Activated CD4-positive, alpha-beta T cell treated with anti-CD3 and anti-CD28 coated beads, Interleukin-2, amount 50 U/mL, for 48 hours (primary cell): ENCODE data around the gene GDI1.

Experiments used
- DNase-seq, 2 experiments: peaks; one replicate each; pipeline ENCODE4 v3.0.0-alpha.2; 2020

GDI1 gene

DNA sequence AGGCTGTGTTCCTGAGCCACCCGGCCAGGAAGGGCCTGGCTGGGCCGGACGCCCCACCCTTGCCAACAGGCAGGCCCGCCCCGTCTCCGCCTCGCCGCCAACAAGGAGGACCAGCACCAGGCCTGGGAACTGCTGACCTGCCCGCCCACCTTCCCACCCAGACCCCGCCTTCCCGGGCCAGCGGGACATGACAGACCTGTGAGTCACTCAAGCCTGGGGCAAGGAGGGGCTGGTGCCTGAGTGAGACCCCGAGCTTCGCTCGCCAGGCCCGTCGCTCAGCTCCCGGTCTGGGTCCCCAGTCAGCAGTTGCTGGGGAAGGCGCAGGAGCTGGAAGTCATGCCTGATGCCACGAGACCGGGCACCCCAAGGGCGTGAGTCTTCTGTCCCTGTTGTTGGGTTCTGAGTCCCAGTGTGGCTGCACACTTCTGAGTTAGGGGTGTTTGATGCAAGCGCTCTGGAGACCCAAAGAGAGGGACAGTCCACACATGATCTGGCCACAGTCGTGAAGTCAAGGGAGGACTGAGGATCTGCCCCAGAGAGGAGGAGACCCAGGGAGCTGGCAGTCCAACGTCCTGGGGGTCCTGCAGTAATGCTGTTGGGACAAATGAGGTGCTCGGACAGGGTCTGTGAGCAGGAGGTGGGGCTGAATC is 27.6 kb upstream of the GDI1 start, which contains the start of gene DNASE1L1:
DNASE1L1 (minus strand) TSS at position 33 of the 650 bp plus-strand sequence. CDS start 3,686 bp downstream, outside the sequence.
- peak in 1 of 2 experiments; percentile 49 for DNase-seq

GRCh38 chrX:154411981-154412340 is 25.0 kb upstream of the GDI1 start:
- DNase-seq, result peak; percentile 65 to 73

DNA sequence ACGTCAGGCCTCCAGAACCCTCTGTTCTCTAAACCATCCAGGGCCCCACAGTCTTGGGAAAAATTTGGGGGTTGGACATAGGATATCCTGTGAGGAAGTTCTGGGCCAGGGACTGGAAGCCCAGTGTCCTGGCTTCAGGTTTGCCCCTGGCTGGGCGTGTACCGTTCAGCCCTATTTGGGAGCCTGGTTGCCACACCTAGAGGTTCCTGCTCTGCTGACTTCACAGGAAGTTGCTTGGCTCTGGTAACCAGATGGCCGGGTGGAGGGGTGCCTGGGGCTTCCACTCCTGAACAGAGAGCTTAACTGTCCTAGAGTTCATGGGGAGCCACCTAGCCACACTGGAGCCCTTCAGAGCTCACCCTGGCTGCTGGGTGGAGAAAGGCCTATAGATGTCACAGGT is 24.5 kb upstream of the GDI1 start:
- DNase-seq, result peak in 1 of 2 experiments; percentile 32

- DNase-seq, result no peak
These were observed 23.8 kb upstream of the GDI1 start for GRCh38 chrX:154413142-154413541.

DNA sequence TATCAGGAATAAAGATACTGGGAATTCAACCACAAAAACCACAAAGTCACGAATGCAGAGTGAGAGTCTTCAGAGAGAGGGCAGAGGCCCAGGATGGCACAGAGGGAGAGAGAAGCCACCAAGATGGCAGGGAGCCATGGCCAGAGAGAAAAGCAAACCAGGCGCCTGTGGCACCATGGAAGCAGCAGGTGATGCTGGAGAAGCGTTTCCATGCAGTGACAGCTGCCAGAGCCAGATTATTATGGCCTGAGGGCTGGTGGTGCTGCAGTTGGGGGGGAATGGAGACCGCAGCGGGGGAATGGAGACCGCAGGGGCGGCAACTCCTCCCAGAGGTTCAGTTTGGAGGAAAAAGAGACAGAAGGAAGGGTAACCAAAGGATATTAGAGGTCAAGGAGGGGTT is 19.8 kb upstream of the GDI1 start:
- no peak for DNase-seq

DNA sequence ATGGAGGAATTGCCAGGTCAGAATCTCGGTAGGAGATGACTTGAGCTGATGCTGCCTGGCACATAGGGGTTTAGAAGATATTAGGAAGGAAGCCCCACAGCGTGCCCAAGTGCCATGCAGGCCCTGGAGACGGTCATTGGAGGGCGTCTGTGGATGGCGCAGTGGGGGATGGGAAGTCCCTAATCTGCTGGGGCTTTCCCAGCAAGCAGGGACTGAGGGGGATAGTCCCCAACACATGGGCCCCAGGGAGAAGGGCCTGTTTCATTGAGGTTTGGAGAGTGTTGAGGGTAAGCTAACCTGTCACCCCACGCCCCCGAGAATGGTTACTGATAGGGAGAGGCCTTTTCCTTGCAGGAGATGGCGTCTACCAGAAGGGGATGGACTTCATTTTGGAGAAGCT is 17.8 kb upstream of the GDI1 start:
- no peak for DNase-seq

- no peak for DNase-seq
These were observed 17.1 kb upstream of the GDI1 start for GRCh38 chrX:154419688-154420401.

GRCh38 chrX:154420402-154420756 is 16.6 kb upstream of the GDI1 start:
- DNase-seq, result no peak

DNA sequence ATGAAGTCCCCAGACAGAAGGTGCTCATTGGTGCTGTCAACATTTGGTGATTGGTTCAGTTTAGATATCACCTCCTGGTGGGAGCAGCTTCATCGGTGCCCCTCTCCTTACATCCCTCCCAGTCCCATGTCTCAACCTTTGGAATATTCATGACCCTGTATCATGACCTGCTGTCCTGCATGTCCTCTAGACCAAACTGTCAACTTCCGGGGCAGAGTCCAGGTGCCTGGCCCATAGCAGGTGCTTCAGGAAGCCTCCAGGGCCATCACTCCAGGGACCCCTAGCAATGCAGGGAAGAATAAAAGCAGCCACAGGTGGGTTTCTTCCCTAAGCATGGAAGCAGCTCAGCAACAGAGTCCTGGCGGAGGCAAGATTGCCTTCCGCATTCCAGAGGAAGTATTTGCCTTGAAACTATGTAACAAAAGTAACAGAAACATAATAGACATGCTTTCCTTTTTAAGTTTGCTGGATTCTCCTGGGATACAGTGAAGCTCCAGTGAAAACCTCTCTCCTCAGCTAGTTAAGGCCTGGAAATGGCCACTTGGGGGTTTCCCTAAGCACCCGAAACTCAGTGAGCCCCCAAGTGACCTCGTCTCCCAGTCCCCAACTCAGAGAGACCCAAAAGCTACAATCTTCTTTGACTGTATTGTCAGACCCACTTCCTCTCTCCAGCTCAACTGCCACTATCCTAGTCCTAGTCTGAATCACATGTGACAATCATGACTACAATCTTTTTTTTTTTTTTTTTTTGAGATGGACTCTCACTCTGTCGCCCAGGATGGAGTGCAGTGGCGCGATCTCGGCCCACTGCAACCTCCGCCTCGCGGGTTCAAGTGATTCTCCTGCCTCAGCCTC is 9.8 kb upstream of the GDI1 start:
- DNase-seq, result no peak

GRCh38 chrX:154428176-154429171 is 8.5 kb upstream of the GDI1 start, which contains the start of gene ATP6AP1:
ATP6AP1 (plus strand) TSS chrX:154428677; CDS start chrX:154428693, 16 bp downstream.
- peak; percentile 86 to 90 for DNase-seq

DNA sequence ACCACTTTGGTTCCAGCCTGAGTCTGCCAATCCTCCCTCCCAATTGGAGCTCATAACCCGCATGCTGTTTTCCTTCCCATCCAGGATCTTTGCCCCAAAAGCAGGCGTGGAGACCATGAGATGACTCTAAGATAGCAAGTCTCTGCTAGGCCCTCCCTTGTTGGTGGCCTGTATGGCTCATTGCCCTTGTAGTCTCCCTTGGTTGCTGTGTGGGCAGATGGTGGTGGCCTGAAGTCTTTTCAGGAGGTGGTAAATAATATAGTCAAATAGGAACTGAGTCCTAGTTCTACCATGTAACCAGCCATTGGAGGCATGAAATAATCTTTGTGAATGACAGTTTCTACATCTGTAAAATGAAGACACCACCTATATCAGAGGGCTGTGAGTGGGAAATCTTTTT is 7.2 kb upstream of the GDI1 start:
- no peak for DNase-seq

- DNase-seq, result no peak
These were observed 6.5 kb upstream of the GDI1 start for GRCh38 chrX:154430479-154430878.

DNA sequence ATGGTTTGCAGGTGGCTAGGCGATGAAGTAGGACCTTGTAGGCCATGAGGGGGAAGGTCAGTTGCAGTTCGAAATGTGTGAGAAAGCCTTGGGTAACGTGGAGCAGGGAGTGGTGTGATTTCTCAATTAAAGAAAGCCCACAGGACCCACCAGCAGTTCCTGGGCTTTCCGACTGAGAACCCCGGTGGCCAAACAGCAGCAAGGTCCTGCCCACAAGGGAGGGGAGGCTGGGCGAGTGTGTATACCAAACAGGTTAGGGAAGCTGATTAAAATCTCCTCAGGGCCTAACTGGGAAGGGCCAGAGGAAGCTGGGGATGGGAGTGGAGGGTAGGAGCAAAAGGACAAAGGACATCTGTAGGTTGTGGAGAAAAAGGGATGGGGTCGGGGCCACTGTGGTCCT is 6.0 kb upstream of the GDI1 start:
- DNase-seq, result no peak

GRCh38 chrX:154431341-154431740 is 5.6 kb upstream of the GDI1 start:
- no peak for DNase-seq

DNA sequence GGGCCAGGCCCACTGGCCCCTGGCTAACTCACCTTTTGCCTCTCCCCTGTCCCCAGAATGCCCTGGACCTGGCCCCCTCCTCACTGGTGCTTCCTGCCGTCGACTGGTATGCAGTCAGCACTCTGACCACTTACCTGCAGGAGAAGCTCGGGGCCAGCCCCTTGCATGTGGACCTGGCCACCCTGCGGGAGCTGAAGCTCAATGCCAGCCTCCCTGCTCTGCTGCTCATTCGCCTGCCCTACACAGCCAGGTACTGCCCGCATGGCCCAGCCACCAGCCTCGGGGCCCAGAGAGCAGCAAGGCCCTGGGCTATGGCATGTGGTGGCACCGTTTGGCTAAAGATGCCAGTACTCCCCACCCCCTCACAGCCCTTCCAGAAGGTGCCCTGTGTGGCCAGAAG is 4.7 kb upstream of the GDI1 start:
- no peak for DNase-seq

- no peak for DNase-seq
These were observed 3.3 kb upstream of the GDI1 start for GRCh38 chrX:154433605-154434004.

- DNase-seq, result no peak
These were observed 2.4 kb upstream of the GDI1 start for GRCh38 chrX:154434394-154435168.

DNA sequence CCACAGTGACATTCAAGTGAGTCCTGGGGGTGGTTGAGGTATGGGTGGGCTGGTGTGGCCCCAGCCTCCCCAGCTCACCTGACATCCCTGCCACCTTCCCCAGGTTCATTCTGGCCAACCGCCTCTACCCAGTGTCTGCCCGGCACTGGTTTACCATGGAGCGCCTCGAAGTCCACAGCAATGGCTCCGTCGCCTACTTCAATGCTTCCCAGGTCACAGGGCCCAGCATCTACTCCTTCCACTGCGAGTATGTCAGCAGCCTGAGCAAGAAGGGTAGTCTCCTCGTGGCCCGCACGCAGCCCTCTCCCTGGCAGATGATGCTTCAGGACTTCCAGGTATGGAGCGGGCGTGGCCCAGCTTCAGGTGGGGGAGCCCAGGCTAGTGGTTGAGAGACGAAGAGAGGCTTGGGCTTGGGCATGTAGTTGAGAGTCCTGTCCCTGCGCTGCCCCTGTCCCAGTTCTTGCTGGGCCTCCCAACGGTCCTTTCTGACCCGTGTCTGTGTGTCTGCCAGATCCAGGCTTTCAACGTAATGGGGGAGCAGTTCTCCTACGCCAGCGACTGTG is 1.7 kb upstream of the GDI1 start:
- DNase-seq, result no peak

DNA sequence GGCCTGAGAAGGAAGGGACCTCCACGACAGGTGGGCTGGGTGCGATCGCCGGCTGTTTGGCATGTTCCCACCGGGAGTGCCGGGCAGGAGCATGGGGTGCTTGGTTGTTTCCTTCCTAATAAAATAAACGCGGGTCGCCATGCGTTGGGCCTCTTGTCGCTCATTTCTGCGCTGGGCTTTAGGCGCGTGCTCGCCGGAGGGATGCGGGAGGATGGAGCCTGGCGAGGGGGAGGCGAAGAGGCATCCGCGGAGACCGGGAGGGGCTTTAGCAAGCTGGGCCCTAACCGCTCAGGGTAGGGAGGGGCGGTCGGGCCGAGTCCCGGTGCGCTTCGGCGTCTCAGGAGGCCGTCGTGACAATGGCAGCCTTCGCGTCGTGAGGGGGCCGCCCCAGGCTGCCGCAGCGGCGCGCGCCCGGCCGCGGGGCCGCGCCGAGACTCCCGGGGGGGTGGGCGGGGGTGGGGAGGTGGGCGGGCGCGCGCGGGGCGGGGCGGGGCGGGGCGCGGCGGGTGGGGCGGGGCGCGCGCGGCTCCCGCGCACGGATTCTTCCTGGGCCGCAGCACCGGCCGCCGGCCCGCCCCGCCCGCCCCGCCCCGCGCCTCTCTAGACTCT is 476 bp upstream of the GDI1 start:
- peak in 1 of 2 experiments; percentile 44 for DNase-seq

GRCh38 chrX:154437971-154438893 is 1.3 kb downstream of the GDI1 start:
- DNase-seq, result no peak
